Measurements from ENCODE around the gene FKBP14. TPM values are rescaled to one million over a fixed set of nuclear protein-coding genes. Genes with fewer than 3 reads are reported as not detected.

Gene FKBP14
- 10 to 100 TPM; 11.0 to 18.3 TPM for total RNA-seq

DNA sequence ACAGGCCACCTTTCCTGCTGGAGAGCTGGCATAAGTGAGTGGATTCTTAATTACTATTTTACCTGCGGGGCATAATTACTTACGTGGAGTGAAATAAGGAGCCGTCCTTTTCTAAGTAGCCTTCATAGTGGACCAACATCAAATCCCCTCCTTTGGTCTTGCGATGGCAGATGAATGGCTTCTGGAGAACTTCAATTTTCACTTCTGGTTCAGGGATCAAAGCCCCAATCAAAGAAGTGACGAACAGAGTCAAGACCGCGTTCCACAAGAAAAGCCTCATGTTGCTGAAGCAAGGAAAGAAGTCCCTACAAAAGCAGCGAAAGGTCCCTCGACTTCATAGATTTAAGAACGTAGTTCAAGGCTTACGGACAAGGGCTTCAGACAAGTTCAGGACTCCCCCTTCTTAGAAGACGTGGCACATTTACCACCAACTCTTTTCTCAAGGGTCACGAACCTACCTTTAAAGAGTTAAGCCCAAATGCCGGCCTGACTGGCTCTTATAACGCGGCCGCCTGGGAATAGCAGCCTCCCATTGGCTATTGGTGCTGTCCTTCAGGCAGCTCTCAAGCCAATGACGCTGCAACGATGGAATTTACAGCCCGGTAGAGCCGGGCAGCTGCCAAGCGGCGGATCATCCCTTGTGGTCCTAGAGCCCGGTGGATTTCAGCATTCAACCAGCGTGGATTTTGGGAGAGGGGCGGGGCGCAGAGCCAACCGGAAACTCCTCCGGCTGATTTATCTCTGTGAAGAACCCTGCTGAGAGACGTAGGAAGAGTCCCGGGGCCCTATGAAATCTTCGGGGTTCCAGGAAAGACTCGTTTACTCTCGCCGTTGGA is at the start of gene FKBP14:
Gene FKBP14, minus strand, starts transcription at position 474 of the 836 bp plus-strand sequence. Its CDS starts 194 bp downstream, at position 280.

GRCh38 chr7:30028216-30028748 is 1.8 kb upstream of the FKBP14 start, which contains the start of gene PLEKHA8:
Gene PLEKHA8 (plus strand): TSS chr7:30028412. CDS start chr7:30028763, 351 bp downstream.

DNA sequence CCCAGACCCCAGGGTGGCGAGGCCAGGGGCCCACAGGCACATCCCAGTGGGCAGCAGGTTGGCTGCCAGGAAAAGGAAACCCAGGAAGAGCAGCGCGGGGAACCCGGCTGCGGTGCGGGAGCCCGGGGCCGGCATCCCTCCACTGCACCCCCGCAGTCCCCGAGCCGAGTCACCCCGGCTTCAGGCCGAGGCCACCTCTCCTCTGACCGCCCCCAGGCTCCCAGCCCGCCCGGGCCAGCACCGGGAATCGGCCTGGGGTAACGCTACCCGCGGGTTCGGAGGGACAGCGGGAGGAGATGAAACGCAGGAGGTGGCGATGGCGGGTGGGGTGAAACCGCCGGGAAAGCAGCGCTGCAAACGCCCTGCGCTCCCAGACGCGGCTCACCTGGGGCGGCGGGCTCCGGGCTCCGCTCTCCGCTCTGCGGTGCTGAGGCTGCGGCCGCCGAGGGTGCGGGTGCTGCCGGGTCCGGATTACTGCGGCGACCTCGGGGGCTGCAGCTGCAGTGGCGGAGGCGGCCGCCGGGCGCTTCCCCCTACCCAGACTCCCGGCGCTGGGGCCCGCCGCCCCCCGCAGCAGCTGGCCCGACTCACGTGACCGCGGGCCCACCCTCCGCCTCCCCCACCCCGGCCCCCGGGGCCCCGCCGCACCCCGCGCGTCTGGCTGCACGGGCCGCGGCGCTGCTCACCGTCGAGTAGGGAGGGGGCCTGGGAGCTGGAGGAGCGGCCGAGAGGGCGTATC is 37.1 kb downstream of the FKBP14 start, which contains the start of gene SCRN1:
Gene SCRN1, minus strand, starts transcription at position 545 of the 739 bp plus-strand sequence. CDS start 20,734 bp downstream, outside the sequence.

Other genes starting within 250 kb of the FKBP14 start
- gene WIPF3, start 220.2 kb downstream of the FKBP14 start, total RNA-seq: under 1 TPM in 1 of 2 donors, not detected in 1; under 0.01 TPM
- gene SCRN1, start 36.9 kb downstream of the FKBP14 start, total RNA-seq: 10 to 100 TPM; 12.4 to 65.6 TPM
- 10 to 100 TPM in 1 of 2 donors, 1 to 10 TPM in 1; 9.3 to 15.0 TPM for gene PLEKHA8, start 1.7 kb upstream of the FKBP14 start, total RNA-seq
- 10 to 100 TPM; 18.6 to 28.9 TPM for gene MTURN, start 108.3 kb upstream of the FKBP14 start, total RNA-seq

Measured in melanocyte of skin (primary cell).